Measurements from ENCODE around the gene ATF4. TPM values are rescaled to one million over a fixed set of nuclear protein-coding genes. Genes with fewer than 3 reads are reported as not detected.

The ATF4 gene
- total RNA-seq, 1 experiment from 2014 or later: 608 TPM

- Histone ChIP-seq H3K9me3 (ENCODE audit: control insufficient read depth in 1 of 2, insufficient read depth in 1 of 2, low read depth in 1 of 2, low read length in 2 of 2) (no peaks in the 10 kb centered on the region), H4K20me1 (ENCODE audit: insufficient read depth) (no peaks in the 10 kb centered on the region), H3K27me3 (ENCODE audit: insufficient read depth, low read length) (no peaks in the 10 kb centered on the region), H2AFZ (ENCODE audit: low read depth, low read length, poor library complexity, severe bottlenecking) (no peak overlapping the region), H3K4me2 (ENCODE audit: low read length) (no peak overlapping the region), H3K27ac (ENCODE audit: low read depth, low read length) (no peak overlapping the region), H3K4me1 (ENCODE audit: control insufficient read depth in 1 of 2, insufficient read depth in 2 of 2, low read length in 2 of 2) (peaks cover 17 to 49% of the 10 kb centered on the region in 2 experiments), H3K79me2 (ENCODE audit: insufficient read depth, low read length) (peaks cover 13% of the 10 kb centered on the region), H3K9me2 (ENCODE audit: insufficient read depth) (no peaks in the 10 kb centered on the region), H3K9ac (ENCODE audit: low read length) (no peak overlapping the region), H3K36me3 (ENCODE audit: control insufficient read depth in 1 of 2, insufficient read depth in 2 of 2, low read length in 2 of 2) (no peaks in the 10 kb centered on the region), H3K4me3 (replicated peaks in 1 of 2; ENCODE audit: low read depth in 1 of 2, low read length in 2 of 2) (no peak overlapping the region)
- ChIA-PET RAD21 (ENCODE audit: low non-redundant PET in 1 of 2, low total read pairs in 2 of 2, uncharacterized antibody in 2 of 2, unreplicated experiment in 2 of 2) (no interaction called here), POLR2A (interaction anchor here (0.9 to 1.9 kb wide), 2 partner anchors 22 to 26 kb away, joined by 4 to 5 read pairs; partner anchors contain the start of gene ATF4), CTCF (interaction anchor here (9.0 kb wide), 1 partner anchor 31 kb away, joined by 86 read pairs; no protein-coding TSS in a partner anchor)
- intact Hi-C loops (cut with micrococcal nuclease): no loop called here
- DNase-seq (ENCODE audit: low read depth, low spot score) (no peak), ATAC-seq (no peak)
- TF ChIP-seq EZH2phosphoT487 (IDR thresholded peaks at IDR 0.05; ENCODE audit: borderline replicate concordance): no peak
- TF ChIP-seq ELF1 (IDR thresholded peaks at IDR 0.05; ENCODE audit: borderline replicate concordance, low read depth): no peak
- TF ChIP-seq CBX3 (IDR thresholded peaks at IDR 0.05; ENCODE audit: low read depth): no peak
- no peak for TF ChIP-seq FOSL1 (IDR thresholded peaks at IDR 0.05; ENCODE audit: low read depth)
- no peak for TF ChIP-seq SIN3A (IDR thresholded peaks at IDR 0.05; ENCODE audit: low read depth)
- no peak for TF ChIP-seq JUND (IDR thresholded peaks at IDR 0.05)
- no peak for TF ChIP-seq CTCF (IDR thresholded peaks at IDR 0.05 in 2 of 3, conservative IDR thresholded peaks at IDR 0.05 in 1 of 3; ENCODE audit: borderline replicate concordance in 1 of 3, insufficient read depth in 1 of 3, low read depth in 2 of 3, low read length in 2 of 3)
- no peak for TF ChIP-seq RAD21 (IDR thresholded peaks at IDR 0.05; ENCODE audit: low read depth)
- no peak for TF ChIP-seq ZBTB33 (IDR thresholded peaks at IDR 0.05; ENCODE audit: extremely low read depth, insufficient replicate concordance, low read length)
- no peak for TF ChIP-seq CEBPB (IDR thresholded peaks at IDR 0.05; ENCODE audit: low read depth)
- TF ChIP-seq MAX (IDR thresholded peaks at IDR 0.05): no peak
- BruUV-seq (replicated peaks): no TSS peak
Observed at GRCh38 chr22:39498368-39498767, 22.0 kb upstream of the ATF4 start.
